Measurements from ENCODE around the gene LILRB1. TPM values are rescaled to one million over a fixed set of nuclear protein-coding genes. Genes with fewer than 3 reads are reported as not detected.

Gene LILRB1
- total RNA-seq, 1 donor from 2014 or later = 2.2 TPM

- TF ChIP-seq, protein P1, sequence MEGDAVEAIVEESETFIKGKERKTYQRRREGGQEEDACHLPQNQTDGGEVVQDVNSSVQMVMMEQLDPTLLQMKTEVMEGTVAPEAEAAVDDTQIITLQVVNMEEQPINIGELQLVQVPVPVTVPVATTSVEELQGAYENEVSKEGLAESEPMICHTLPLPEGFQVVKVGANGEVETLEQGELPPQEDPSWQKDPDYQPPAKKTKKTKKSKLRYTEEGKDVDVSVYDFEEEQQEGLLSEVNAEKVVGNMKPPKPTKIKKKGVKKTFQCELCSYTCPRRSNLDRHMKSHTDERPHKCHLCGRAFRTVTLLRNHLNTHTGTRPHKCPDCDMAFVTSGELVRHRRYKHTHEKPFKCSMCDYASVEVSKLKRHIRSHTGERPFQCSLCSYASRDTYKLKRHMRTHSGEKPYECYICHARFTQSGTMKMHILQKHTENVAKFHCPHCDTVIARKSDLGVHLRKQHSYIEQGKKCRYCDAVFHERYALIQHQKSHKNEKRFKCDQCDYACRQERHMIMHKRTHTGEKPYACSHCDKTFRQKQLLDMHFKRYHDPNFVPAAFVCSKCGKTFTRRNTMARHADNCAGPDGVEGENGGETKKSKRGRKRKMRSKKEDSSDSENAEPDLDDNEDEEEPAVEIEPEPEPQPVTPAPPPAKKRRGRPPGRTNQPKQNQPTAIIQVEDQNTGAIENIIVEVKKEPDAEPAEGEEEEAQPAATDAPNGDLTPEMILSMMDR (IDR thresholded peaks at IDR 0.05) = no peak
- TF ChIP-seq POLR2AphosphoS5 (IDR thresholded peaks at IDR 0.05; ENCODE audit: insufficient read depth in 1 of 2, low read depth in 1 of 2) (no peak), POLR2A (IDR thresholded peaks at IDR 0.05) (no peak)
- Histone ChIP-seq H3K27me3 (no peaks in the 10 kb centered on the region), H3K4me3 (no peak overlapping the region), H3K4me1 (no peaks in the 10 kb centered on the region), H3K27ac (no peak overlapping the region), H3K9me3 (no peaks in the 10 kb centered on the region), H3K36me3 (no peaks in the 10 kb centered on the region)
- DNase-seq (ENCODE audit: extremely low spot score in 2 of 2) = no peak
- intact Hi-C loops (cut with DNase I) = no loop called here
Observed at GRCh38 chr19:54654447-54655321, 24.4 kb downstream of the LILRB1 start.

DNA sequence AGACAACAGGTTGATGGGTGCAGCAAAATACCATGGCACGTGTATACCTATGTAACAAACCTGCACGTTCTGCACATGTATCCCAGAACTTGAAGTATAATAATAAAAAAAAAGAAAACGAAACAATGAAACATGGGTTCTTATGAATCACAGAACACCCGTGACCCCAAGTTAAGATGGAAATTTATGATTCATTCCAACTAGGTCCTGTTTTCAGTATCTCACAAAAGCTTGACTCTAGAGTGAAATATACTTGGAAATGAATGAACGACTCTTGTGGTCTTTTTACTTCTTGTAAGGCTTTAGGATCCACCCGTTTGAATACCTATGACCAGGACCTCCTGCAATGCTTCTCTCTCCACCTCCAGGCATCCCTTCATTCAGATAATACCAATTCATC is 29.0 kb downstream of the LILRB1 start:
- H3K4me3 ChIP-seq = no peak overlapping the region
- H3K27me3 ChIP-seq = no peaks in the 10 kb centered on the region
- H3K27ac ChIP-seq = no peak overlapping the region
- no peaks in the 10 kb centered on the region for H3K4me1 ChIP-seq
- no peak for DNase-seq (ENCODE audit: extremely low spot score in 2 of 2)
- intact Hi-C loops (cut with DNase I) = no loop called here
- H3K9me3 ChIP-seq = no peaks in the 10 kb centered on the region
- no peak for TF ChIP-seq POLR2AphosphoS5 (IDR thresholded peaks at IDR 0.05; ENCODE audit: insufficient read depth in 1 of 2, low read depth in 1 of 2)
- TF ChIP-seq POLR2A (IDR thresholded peaks at IDR 0.05) = no peak
- TF ChIP-seq, protein P1 (IDR thresholded peaks at IDR 0.05) = no peak
- no peaks in the 10 kb centered on the region for H3K36me3 ChIP-seq

DNA sequence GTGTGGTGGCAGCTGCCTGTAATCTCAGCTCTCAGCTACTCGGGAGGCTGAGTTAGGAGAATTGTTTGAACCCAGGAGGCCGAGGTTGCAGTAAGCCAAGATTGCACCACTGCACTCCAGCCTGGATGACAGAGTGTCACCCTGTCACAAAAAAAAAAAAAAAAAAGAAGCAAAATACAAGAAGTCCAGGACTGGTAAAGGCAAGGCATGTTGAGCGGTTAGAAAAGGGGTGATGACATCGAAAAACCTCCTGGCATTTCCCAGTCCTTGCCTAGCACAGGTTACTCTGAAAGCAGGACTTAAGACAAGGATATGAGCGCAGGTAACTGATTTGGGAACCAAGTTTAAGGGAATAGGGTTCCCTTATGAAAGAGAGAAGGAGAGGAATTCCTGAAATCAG is 30.0 kb downstream of the LILRB1 start:
- no peaks in the 10 kb centered on the region for H3K27me3 ChIP-seq
- TF ChIP-seq POLR2AphosphoS5 (IDR thresholded peaks at IDR 0.05; ENCODE audit: insufficient read depth in 1 of 2, low read depth in 1 of 2) = no peak
- TF ChIP-seq POLR2A (IDR thresholded peaks at IDR 0.05) = no peak
- TF ChIP-seq, protein P1 (IDR thresholded peaks at IDR 0.05) = no peak
- H3K9me3 ChIP-seq = no peaks in the 10 kb centered on the region
- no peak for DNase-seq (ENCODE audit: extremely low spot score in 2 of 2)
- intact Hi-C loops (cut with DNase I) = loop anchor here (10.0 kb wide), 1 partner anchor 176 kb away; no protein-coding TSS in a partner anchor
- H3K36me3 ChIP-seq = no peaks in the 10 kb centered on the region
- no peak overlapping the region for H3K27ac ChIP-seq
- H3K4me1 ChIP-seq = no peaks in the 10 kb centered on the region
- no peak overlapping the region for H3K4me3 ChIP-seq

- Histone ChIP-seq H3K4me1 (no peaks in the 10 kb centered on the region), H3K36me3 (no peaks in the 10 kb centered on the region), H3K27ac (no peak overlapping the region), H3K27me3 (no peaks in the 10 kb centered on the region), H3K4me3 (no peak overlapping the region), H3K9me3 (no peaks in the 10 kb centered on the region)
- TF ChIP-seq, protein P1 (IDR thresholded peaks at IDR 0.05) = no peak
- TF ChIP-seq POLR2AphosphoS5 (IDR thresholded peaks at IDR 0.05; ENCODE audit: insufficient read depth in 1 of 2, low read depth in 1 of 2) (no peak), POLR2A (IDR thresholded peaks at IDR 0.05) (no peak)
- intact Hi-C loops (cut with DNase I) = loop anchor here (10.0 kb wide), 1 partner anchor 176 kb away; no protein-coding TSS in a partner anchor
- no peak for DNase-seq (ENCODE audit: extremely low spot score in 2 of 2)
Observed at GRCh38 chr19:54660964-54661363, 30.7 kb downstream of the LILRB1 start.

All from vagina (tissue), 2 donors.